Measurements from ENCODE around the gene HAL. TPM values are rescaled to one million over a fixed set of nuclear protein-coding genes. Genes with fewer than 3 reads are reported as not detected.

Gene HAL
- polyA plus RNA-seq, 4 donors: 0.31 to 8.7 (median 1.1) TPM

Other genes starting within 250 kb of the HAL start
- gene NTN4, start 205.6 kb downstream of the HAL start, polyA plus RNA-seq: 10 to 100 TPM in 2 of 4 donors, 1 to 10 TPM in 2; 1.6 to 45.7 (median 9.8) TPM
- 10 to 100 TPM; 18.9 to 61.9 (median 31.9) TPM for gene SNRPF, start 137.4 kb downstream of the HAL start, polyA plus RNA-seq
- under 1 TPM in 2 of 4 donors, not detected in 2; 0.09 to 0.58 TPM for gene CCDC38, start 53.7 kb downstream of the HAL start, polyA plus RNA-seq
- gene AMDHD1, start 53.0 kb downstream of the HAL start, polyA plus RNA-seq: 10 to 100 TPM in 1 of 4 donors, under 1 TPM in 3; 0.61 to 10.9 (median 0.85) TPM
- 100 to 1,000 TPM in 1 of 4 donors, 10 to 100 TPM in 3; 74.6 to 195 (median 86.4) TPM for gene LTA4H, start 39.2 kb upstream of the HAL start, polyA plus RNA-seq
- 10 to 100 TPM in 2 of 4 donors, 1 to 10 TPM in 1, under 1 TPM in 1; 0.67 to 15.9 (median 10.8) TPM for gene ELK3, start 198.0 kb upstream of the HAL start, polyA plus RNA-seq